PC-3 (cell line): ENCODE measurements around the gene TMEM132D. TPM values are rescaled to one million over a fixed set of nuclear protein-coding genes. Genes with fewer than 3 reads are reported as not detected.

Experiments used
- ATAC-seq: fragments of 200-7000 bp; cut with Tn5 transposase; 2 replicates; pipeline ENCODE4 v1.9.1; 2020; ENCODE audit warnings: mild to moderate bottlenecking, moderate library complexity
- BruUV-seq: library from RNA; stranded (reverse); fragments of 400-500 nt; replicated peaks from 2 replicates; lab custom pipeline; 2021; lab: Mats Ljungman, UMichigan
- CTCF ChIA-PET: fragments of 300-600 bp; sonication (Branson Sonifier 250); formaldehyde crosslinking; loops from one replicate; lab custom pipeline; 2022; ENCODE audit warnings: antibody characterized with exemption; lab: Charles Lee
- POLR2A ChIA-PET: fragments of 300-600 bp; sonication (Branson Sonifier 250); formaldehyde crosslinking; loops from one replicate; lab custom pipeline; 2022; ENCODE audit warnings: antibody characterized with exemption; ENCODE audit not compliant: unreplicated experiment; lab: Charles Lee
- DNase-seq: peaks from one replicate; pipeline ENCODE4 v3.0.0-alpha.2; 2015
- H2AFZ ChIP-seq: fragments of 300-600 bp; sonication (generic); 2 replicates; pipeline ENCODE4 v1.6.0; 2016; ENCODE audit warnings: antibody characterized with exemption, low read length
- H3F3A ChIP-seq: fragments of 300-600 bp; sonication (generic); one replicate; pipeline ENCODE4 v1.6.0; 2017; ENCODE audit warnings: antibody characterized with exemption, low read length, control low read depth, mild to moderate bottlenecking; ENCODE audit not compliant: unreplicated experiment
- H3K27ac ChIP-seq: fragments of 300-600 bp; sonication (generic); 2 replicates; pipeline ENCODE4 v1.5.1; 2016; ENCODE audit warnings: mild to moderate bottlenecking, low read length
- H3K27me3 ChIP-seq: fragments of 300-600 bp; sonication (generic); 2 replicates; pipeline ENCODE4 v1.6.1; 2016; ENCODE audit warnings: low read length, mixed read lengths
- H3K36me3 ChIP-seq: fragments of 300-600 bp; sonication (generic); 2 replicates; pipeline ENCODE4 v1.6.1; 2016; ENCODE audit warnings: low read depth, mixed run types, low read length, mixed read lengths
- H3K4me1 ChIP-seq: fragments of 300-600 bp; sonication (generic); 2 replicates; pipeline ENCODE4 v1.5.1; 2016; ENCODE audit warnings: low read length; ENCODE audit not compliant: insufficient read depth
- H3K4me2 ChIP-seq: fragments of 300-600 bp; sonication (generic); 2 replicates; pipeline ENCODE4 v1.6.0; 2016; ENCODE audit warnings: low read length
- H3K4me3 ChIP-seq: fragments of 300-600 bp; sonication (generic); 2 replicates; pipeline ENCODE4 v1.5.1; 2016; ENCODE audit warnings: mild to moderate bottlenecking, low read length, mixed read lengths
- H3K79me2 ChIP-seq: fragments of 300-600 bp; sonication (generic); 2 replicates; pipeline ENCODE4 v1.6.1; 2017; ENCODE audit warnings: low read length, mixed read lengths
- H3K9ac ChIP-seq: fragments of 300-600 bp; sonication (generic); 2 replicates; pipeline ENCODE4 v1.6.0; 2016; ENCODE audit warnings: mild to moderate bottlenecking, low read length
- H3K9me2 ChIP-seq: fragments of 300-600 bp; sonication (generic); replicated peaks from 2 replicates; pipeline ENCODE4 v1.6.1; 2016; ENCODE audit warnings: mixed run types, low read length, mixed read lengths
- H3K9me3 ChIP-seq: fragments of 300-600 bp; sonication (generic); 2 replicates; pipeline ENCODE4 v1.6.1; 2016; ENCODE audit warnings: low read length, mixed read lengths
- H4K20me1 ChIP-seq: fragments of 300-600 bp; sonication (generic); 2 replicates; pipeline ENCODE4 v1.6.1; 2016; ENCODE audit warnings: low read length, mixed read lengths
- CTCF ChIP-seq: fragments of 300-600 bp; sonication (generic); conservative IDR thresholded peaks from 2 replicates; pipeline ENCODE4 v1.5.1; 2017; ENCODE audit warnings: antibody characterized with exemption, low read depth, mild to moderate bottlenecking, low read length
- EZH2 ChIP-seq: fragments of 300-600 bp; sonication (generic); IDR thresholded peaks from one replicate; pipeline ENCODE4 v1.6.1; 2017; ENCODE audit warnings: antibody characterized with exemption, mild to moderate bottlenecking, low read length; ENCODE audit not compliant: unreplicated experiment
- EZH2phosphoT487 ChIP-seq: fragments of 300-600 bp; sonication (generic); IDR thresholded peaks from 2 replicates; pipeline ENCODE4 v1.6.1; 2018; ENCODE audit warnings: mild to moderate bottlenecking, antibody characterized with exemption, low read length, borderline replicate concordance
- intact Hi-C: fragments of 100-400 bp; cut with micrococcal nuclease; formaldehyde crosslinking; loops from 2 replicates; pipeline ENCODE4 v1.9.0; 2023
- total RNA-seq: library from RNA; depleted of rRNA; stranded (reverse); fragments of >200 nt; gene quantifications from 2 replicates; pipeline ENCODE4 v1.2.3, GENCODE V29; 2014

The TMEM132D gene
- total RNA-seq, 1 experiment from 2014 or later, result not detected

- H3K9me3 ChIP-seq, result no peaks in the 10 kb centered on the region; the same call in 1 of the 2 replicates
- no peak overlapping the region for H3K27ac ChIP-seq
- H3K9me2 ChIP-seq, result no peaks in the 10 kb centered on the region
- no TSS peak for BruUV-seq
- no peak overlapping the region for H2AFZ ChIP-seq
- CTCF ChIA-PET, result no interaction called here
- H3K36me3 ChIP-seq, result no peaks in the 10 kb centered on the region
- no peak overlapping the region for H3K4me3 ChIP-seq
- no peaks in the 10 kb centered on the region for H3K27me3 ChIP-seq
- DNase-seq (no peak), ATAC-seq (no peak)
- H3K9ac ChIP-seq, result no peak overlapping the region
- no peak overlapping the region for H3K4me2 ChIP-seq
- intact Hi-C loops, result no loop called here
- H3F3A ChIP-seq, result no peaks in the 10 kb centered on the region
- TF ChIP-seq EZH2phosphoT487 (no peak), CTCF (no peak), EZH2 (no peak)
- H3K4me1 ChIP-seq, result no peaks in the 10 kb centered on the region
- no peaks in the 10 kb centered on the region for H4K20me1 ChIP-seq
- POLR2A ChIA-PET, result no interaction called here
- H3K79me2 ChIP-seq, result no peaks in the 10 kb centered on the region
These were observed 645.0 kb downstream of the TMEM132D start for GRCh38 chr12:129258781-129259318.

DNA sequence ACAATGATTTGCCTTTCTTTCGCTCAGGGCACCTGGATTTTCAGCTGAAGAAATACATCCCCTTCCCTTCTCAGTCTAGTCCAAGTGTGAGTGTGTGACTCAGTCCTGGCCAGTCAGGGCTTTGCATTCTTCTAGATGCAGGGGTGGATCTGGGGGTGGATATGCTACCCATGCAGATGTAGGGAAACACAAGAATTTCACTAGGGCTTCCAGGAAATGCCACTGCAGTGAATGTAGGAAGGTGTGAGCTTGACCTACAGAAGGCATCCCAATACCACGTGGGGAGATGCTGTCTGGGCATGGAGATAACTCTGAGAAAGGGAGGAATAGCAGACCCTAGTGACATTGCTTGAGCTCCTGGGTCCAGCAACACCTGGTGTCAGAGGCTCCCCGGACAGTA lies 646.3 kb downstream of the TMEM132D start:
- TF ChIP-seq CTCF (no peak), EZH2phosphoT487 (no peak), EZH2 (no peak)
- intact Hi-C loops, result no loop called here
- Histone ChIP-seq H2AFZ (no peak overlapping the region), H3F3A (no peaks in the 10 kb centered on the region), H4K20me1 (no peaks in the 10 kb centered on the region), H3K9ac (no peak overlapping the region), H3K79me2 (no peaks in the 10 kb centered on the region), H3K9me2 (no peaks in the 10 kb centered on the region), H3K4me3 (no peak overlapping the region), H3K4me1 (no peaks in the 10 kb centered on the region), H3K9me3 (no peaks in the 10 kb centered on the region; the same call in 1 of the 2 replicates), H3K27me3 (no peaks in the 10 kb centered on the region), H3K4me2 (no peak overlapping the region), H3K27ac (no peak overlapping the region), H3K36me3 (no peaks in the 10 kb centered on the region)
- POLR2A ChIA-PET, result no interaction called here
- DNase-seq, result no peak
- no TSS peak for BruUV-seq
- CTCF ChIA-PET, result no interaction called here
- no peak for ATAC-seq

DNA sequence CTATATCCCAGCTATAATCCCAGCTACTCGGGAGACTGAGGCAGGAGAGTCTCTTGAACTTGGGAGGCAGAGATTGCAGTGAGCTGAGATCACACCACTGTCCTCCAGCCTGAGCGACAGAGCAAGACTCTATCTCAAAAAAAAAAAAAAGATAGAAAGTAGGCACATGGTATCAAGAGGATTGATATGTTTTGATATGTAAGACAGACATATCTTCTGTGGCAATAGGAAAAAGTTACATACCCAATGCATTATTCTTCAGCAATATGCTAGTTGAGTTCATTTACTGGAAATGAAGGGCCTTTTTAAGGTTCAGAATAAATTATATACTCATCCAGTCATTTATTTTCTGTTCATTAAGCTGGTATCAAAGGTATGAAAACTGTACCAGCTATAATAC lies 657.2 kb downstream of the TMEM132D start:
- no peaks in the 10 kb centered on the region for H3K4me1 ChIP-seq
- no peak overlapping the region for H2AFZ ChIP-seq
- ChIA-PET POLR2A (no interaction called here), CTCF (no interaction called here)
- no TSS peak for BruUV-seq
- H3K4me2 ChIP-seq, result no peak overlapping the region
- H4K20me1 ChIP-seq, result no peaks in the 10 kb centered on the region
- H3K9me2 ChIP-seq, result no peaks in the 10 kb centered on the region
- no peaks in the 10 kb centered on the region; the same call in 1 of the 2 replicates for H3K9me3 ChIP-seq
- H3K27ac ChIP-seq, result no peak overlapping the region
- DNase-seq (no peak), ATAC-seq (no peak)
- no peak for TF ChIP-seq CTCF
- no peak for TF ChIP-seq EZH2
- TF ChIP-seq EZH2phosphoT487, result no peak
- no peak overlapping the region for H3K4me3 ChIP-seq
- no peaks in the 10 kb centered on the region for H3K36me3 ChIP-seq
- no peaks in the 10 kb centered on the region for H3F3A ChIP-seq
- no peak overlapping the region for H3K9ac ChIP-seq
- H3K79me2 ChIP-seq, result no peaks in the 10 kb centered on the region
- intact Hi-C loops, result no loop called here
- peaks cover 18% of the 10 kb centered on the region for H3K27me3 ChIP-seq
